C4-2B (cell line): ENCODE data around the gene ASB3.
"Not testable (repeated sequence)": the region's sequence is repeated elsewhere in the genome, so short reads cannot be mapped to it uniquely, and the experiment has no call there.

ENCODE experiments used
- ZFX ChIP-seq: fragments of 450-650 bp; IDR thresholded peaks from 2 replicates; pipeline ENCODE4 v1.6.1; 2017
- TF ChIP-seq, protein P1 (sequence below): fragments of 450-650 bp; conservative IDR thresholded peaks from 2 replicates; pipeline ENCODE4 v1.5.1; 2017; ENCODE audit warnings: mild to moderate bottlenecking

DNA sequence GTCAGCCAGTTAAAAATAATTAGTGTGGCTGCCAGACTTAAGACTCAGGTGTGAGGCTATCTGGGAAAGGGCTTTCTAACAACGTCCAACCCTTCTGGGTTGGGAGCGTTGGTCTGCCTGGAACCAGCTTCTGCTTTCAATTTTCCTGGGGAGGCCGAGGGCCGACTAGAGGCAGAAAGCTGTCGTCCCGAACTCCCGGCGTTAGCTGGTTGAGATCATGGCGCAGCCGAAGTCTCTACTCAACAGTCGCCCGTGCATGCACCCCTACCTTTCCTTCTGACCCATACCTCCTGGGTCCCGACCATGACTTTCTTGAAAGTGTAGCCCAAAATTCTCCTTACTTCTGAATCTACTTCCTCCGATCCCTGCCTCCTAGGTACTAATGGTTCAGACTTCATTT, 29.5 kb downstream of the ASB3 start:
- TF ChIP-seq, protein P1, sequence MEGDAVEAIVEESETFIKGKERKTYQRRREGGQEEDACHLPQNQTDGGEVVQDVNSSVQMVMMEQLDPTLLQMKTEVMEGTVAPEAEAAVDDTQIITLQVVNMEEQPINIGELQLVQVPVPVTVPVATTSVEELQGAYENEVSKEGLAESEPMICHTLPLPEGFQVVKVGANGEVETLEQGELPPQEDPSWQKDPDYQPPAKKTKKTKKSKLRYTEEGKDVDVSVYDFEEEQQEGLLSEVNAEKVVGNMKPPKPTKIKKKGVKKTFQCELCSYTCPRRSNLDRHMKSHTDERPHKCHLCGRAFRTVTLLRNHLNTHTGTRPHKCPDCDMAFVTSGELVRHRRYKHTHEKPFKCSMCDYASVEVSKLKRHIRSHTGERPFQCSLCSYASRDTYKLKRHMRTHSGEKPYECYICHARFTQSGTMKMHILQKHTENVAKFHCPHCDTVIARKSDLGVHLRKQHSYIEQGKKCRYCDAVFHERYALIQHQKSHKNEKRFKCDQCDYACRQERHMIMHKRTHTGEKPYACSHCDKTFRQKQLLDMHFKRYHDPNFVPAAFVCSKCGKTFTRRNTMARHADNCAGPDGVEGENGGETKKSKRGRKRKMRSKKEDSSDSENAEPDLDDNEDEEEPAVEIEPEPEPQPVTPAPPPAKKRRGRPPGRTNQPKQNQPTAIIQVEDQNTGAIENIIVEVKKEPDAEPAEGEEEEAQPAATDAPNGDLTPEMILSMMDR: not testable (repeated sequence)
- TF ChIP-seq ZFX: not testable (repeated sequence)
